Calu3 (cell line): ENCODE data around the gene MACO1. TPM values are rescaled to one million over a fixed set of nuclear protein-coding genes. Genes with fewer than 3 reads are reported as not detected.
"Not testable (repeated sequence)": the region's sequence is repeated elsewhere in the genome, so short reads cannot be mapped to it uniquely, and the experiment has no call there.

Experiments used
- BruUV-seq: library from RNA; stranded (reverse); fragments of 400-500 nt; replicated peaks from 2 replicates; lab custom pipeline; 2021; lab: Mats Ljungman, UMichigan
- CTCF ChIA-PET: fragments of 300-600 bp; sonication (Branson Sonifier 250); formaldehyde crosslinking; loops from one replicate; lab custom pipeline; 2022; ENCODE audit warnings: antibody characterized with exemption; lab: Charles Lee
- DNase-seq: peaks from one replicate; pipeline ENCODE4 v3.0.0; 2022
- H3K27ac Mint-ChIP-seq: one replicate; pipeline ENCODE4 v1.8.0; 2022; ENCODE audit warnings: mixed read lengths; ENCODE audit not compliant: unreplicated experiment
- H3K27me3 Mint-ChIP-seq: one replicate; pipeline ENCODE4 v1.8.0; 2022; ENCODE audit warnings: mixed read lengths; ENCODE audit not compliant: unreplicated experiment
- H3K36me3 Mint-ChIP-seq: one replicate; pipeline ENCODE4 v1.8.0; 2022; ENCODE audit warnings: mild to moderate bottlenecking, moderate library complexity, mixed read lengths; ENCODE audit not compliant: insufficient read depth, unreplicated experiment
- H3K4me1 Mint-ChIP-seq: one replicate; pipeline ENCODE4 v1.8.0; 2022; ENCODE audit warnings: mild to moderate bottlenecking, low read depth, mixed read lengths; ENCODE audit not compliant: unreplicated experiment
- H3K4me3 Mint-ChIP-seq: one replicate; pipeline ENCODE4 v1.8.0; 2022; ENCODE audit warnings: mild to moderate bottlenecking, low read depth, moderate library complexity, mixed read lengths; ENCODE audit not compliant: unreplicated experiment
- H3K9me3 Mint-ChIP-seq: one replicate; pipeline ENCODE4 v1.8.0; 2022; ENCODE audit warnings: low read depth, mixed read lengths; ENCODE audit not compliant: unreplicated experiment
- CTCF ChIP-seq: fragments of 200-600 bp; IDR thresholded peaks from one replicate; pipeline ENCODE4 v1.8.0; 2022; ENCODE audit warnings: antibody characterized with exemption; ENCODE audit not compliant: unreplicated experiment
- intact Hi-C: fragments of 100-400 bp; cut with micrococcal nuclease; formaldehyde crosslinking; loops from one replicate; pipeline ENCODE4 v1.10.0; 2022; ENCODE audit not compliant: unreplicated experiment
- total RNA-seq: library from RNA; stranded (reverse); gene quantifications from 2 replicates; pipeline ENCODE4 v1.2.3, GENCODE V29; 2022

Gene MACO1
- total RNA-seq, 1 experiment from 2014 or later = 16.4 TPM

GRCh38 chr1:25414157-25414556, 16.5 kb upstream of the MACO1 start:
- CTCF ChIA-PET, H3K27ac Mint-ChIP-seq, H3K27me3 Mint-ChIP-seq, BruUV-seq, H3K36me3 Mint-ChIP-seq, H3K4me3 Mint-ChIP-seq, intact Hi-C loops, H3K4me1 Mint-ChIP-seq, DNase-seq, H3K9me3 Mint-ChIP-seq: not testable (repeated sequence)

- BruUV-seq, H3K4me3 Mint-ChIP-seq, intact Hi-C loops, H3K36me3 Mint-ChIP-seq, H3K27ac Mint-ChIP-seq, H3K4me1 Mint-ChIP-seq, H3K27me3 Mint-ChIP-seq, DNase-seq, CTCF ChIA-PET, H3K9me3 Mint-ChIP-seq: not testable (repeated sequence)
These were observed 16.1 kb upstream of the MACO1 start for GRCh38 chr1:25414578-25414977.

- H3K4me3 Mint-ChIP-seq, H3K4me1 Mint-ChIP-seq, intact Hi-C loops, H3K27me3 Mint-ChIP-seq, H3K9me3 Mint-ChIP-seq, CTCF ChIA-PET, H3K27ac Mint-ChIP-seq, H3K36me3 Mint-ChIP-seq, BruUV-seq, DNase-seq: not testable (repeated sequence)
These were observed 13.4 kb upstream of the MACO1 start for GRCh38 chr1:25417280-25417679.

GRCh38 chr1:25419339-25419738, 11.4 kb upstream of the MACO1 start:
- DNase-seq, H3K4me1 Mint-ChIP-seq, H3K4me3 Mint-ChIP-seq, CTCF ChIA-PET, H3K36me3 Mint-ChIP-seq, intact Hi-C loops, BruUV-seq, H3K9me3 Mint-ChIP-seq, H3K27ac Mint-ChIP-seq: not testable (repeated sequence)
- H3K27me3 Mint-ChIP-seq = peaks cover 12% of the 10 kb centered on the region

- BruUV-seq, H3K36me3 Mint-ChIP-seq, CTCF ChIA-PET: not testable (repeated sequence)
These were observed 10.0 kb upstream of the MACO1 start, which contains the start of gene RHCE for GRCh38 chr1:25420715-25421114. Gene RHCE, minus strand, starts transcription at chr1:25420825. Its CDS starts 39 bp downstream, at chr1:25420786.

GRCh38 chr1:25423206-25423605, 7.5 kb upstream of the MACO1 start:
- H3K4me1 Mint-ChIP-seq, DNase-seq, H3K9me3 Mint-ChIP-seq, BruUV-seq, H3K4me3 Mint-ChIP-seq, H3K27ac Mint-ChIP-seq, CTCF ChIA-PET, H3K36me3 Mint-ChIP-seq, intact Hi-C loops: not testable (repeated sequence)
- H3K27me3 Mint-ChIP-seq = peaks cover 12% of the 10 kb centered on the region

More at GRCh38 chr1:25420715-25421114, 10.0 kb upstream of the MACO1 start, which contains the start of gene RHCE:
- intact Hi-C loops, H3K27ac Mint-ChIP-seq, H3K9me3 Mint-ChIP-seq, DNase-seq, H3K4me3 Mint-ChIP-seq, H3K4me1 Mint-ChIP-seq: not testable (repeated sequence)
- peaks cover 12% of the 10 kb centered on the region for H3K27me3 Mint-ChIP-seq

- intact Hi-C loops = no loop called here
- Mint-ChIP-seq H3K4me1 (no peaks in the 10 kb centered on the region), H3K27ac (no peak overlapping the region), H3K27me3 (peaks cover 12% of the 10 kb centered on the region), H3K4me3 (no peak overlapping the region), H3K9me3 (no peaks in the 10 kb centered on the region), H3K36me3 (peaks cover 12% of the 10 kb centered on the region)
- BruUV-seq = no TSS peak
- DNase-seq = no peak
- CTCF ChIA-PET = no interaction called here
- no peak for TF ChIP-seq CTCF
These were observed 5.3 kb upstream of the MACO1 start for GRCh38 chr1:25425098-25426085.
